IgD-negative memory B cell (primary cell): ENCODE results near the gene FGFRL1. TPM values are rescaled to one million over a fixed set of nuclear protein-coding genes. Genes with fewer than 3 reads are reported as not detected.
"Not testable (repeated sequence)": the region's sequence is repeated elsewhere in the genome, so short reads cannot be mapped to it uniquely, and the experiment has no call there.

Source experiments
- H3K27ac Mint-ChIP-seq, 3 donors: one replicate each; pipeline ENCODE4 v1.8.0; 2020 to 2022; ENCODE audit warnings: mild to moderate bottlenecking in 3 of 3, mixed read lengths in 3 of 3, moderate library complexity in 1 of 3
- H3K27me3 Mint-ChIP-seq: one replicate; pipeline ENCODE4 v1.8.0; 2021; ENCODE audit warnings: mixed read lengths
- H3K36me3 Mint-ChIP-seq: one replicate; pipeline ENCODE4 v1.8.0; 2020; ENCODE audit warnings: mild to moderate bottlenecking, mixed read lengths
- H3K4me1 Mint-ChIP-seq, 3 donors: one replicate each; pipeline ENCODE4 v1.8.0; 2020 to 2022; ENCODE audit warnings: mixed read lengths in 3 of 3, mild to moderate bottlenecking in 1 of 3
- H3K4me3 Mint-ChIP-seq, 4 donors: one replicate each; pipeline ENCODE4 v1.8.0; 2020 to 2022; ENCODE audit warnings: mild to moderate bottlenecking in 4 of 4, mixed read lengths in 4 of 4, moderate library complexity in 3 of 4
- H3K9me3 Mint-ChIP-seq, 3 donors: one replicate each; pipeline ENCODE4 v1.8.0; 2020 to 2021; ENCODE audit warnings: mixed read lengths in 3 of 3, mild to moderate bottlenecking in 1 of 3
- polyA plus RNA-seq: library from polyadenylated mRNA; unstranded; fragments of 300-500 nt; fragmentation: Illumina TruSeq; gene quantifications from one replicate; pipeline ENCODE4 v1.2.3, GENCODE V29; 2021

FGFRL1 gene
- polyA plus RNA-seq, 1 donor from 2014 or later = 0.93 TPM

- H3K4me3 Mint-ChIP-seq = peak overlapping the region in 1 of 4 donors; percentile 32
- H3K36me3 Mint-ChIP-seq = no peaks in the 10 kb centered on the region
- peaks cover 8 to 12% (median 9%) of the 10 kb centered on the region in 3 donors for H3K4me1 Mint-ChIP-seq
- no peaks in the 10 kb centered on the region for H3K9me3 Mint-ChIP-seq
- peaks cover 28% of the 10 kb centered on the region for H3K27me3 Mint-ChIP-seq
- no peak overlapping the region for H3K27ac Mint-ChIP-seq
Measured at GRCh38 chr4:996030-996996, 15.1 kb upstream of the FGFRL1 start.

DNA sequence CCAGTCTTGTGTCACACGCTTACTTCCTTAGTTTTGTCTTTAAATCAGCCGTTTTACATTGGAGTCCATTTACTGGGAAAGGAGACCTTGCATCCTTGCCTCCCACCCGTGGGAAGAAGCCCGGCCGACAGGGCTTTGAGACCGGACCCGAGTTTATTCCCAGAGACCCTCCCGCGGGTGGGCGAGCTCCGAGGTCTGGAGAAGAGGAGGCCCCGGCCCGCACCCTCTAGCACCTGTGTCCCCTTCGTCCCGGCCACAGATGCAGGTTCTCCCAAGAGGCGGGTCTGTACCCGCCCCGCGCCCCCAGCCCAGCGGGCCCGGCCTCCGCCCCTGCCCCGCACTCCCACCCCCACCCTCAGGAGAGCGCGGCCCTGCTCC lies 14.4 kb upstream of the FGFRL1 start:
- Mint-ChIP-seq H3K27ac (no peak overlapping the region), H3K4me1 (peaks cover 8 to 13% (median 9%) of the 10 kb centered on the region in 3 donors), H3K9me3 (no peaks in the 10 kb centered on the region), H3K27me3 (peaks cover 31% of the 10 kb centered on the region), H3K4me3 (peak overlapping the region in 2 of 4 donors; percentile 32 to 60), H3K36me3 (no peaks in the 10 kb centered on the region)

GRCh38 chr4:997375-998071 lies 13.9 kb upstream of the FGFRL1 start:
- H3K27me3 Mint-ChIP-seq = peaks cover 33% of the 10 kb centered on the region
- no peaks in the 10 kb centered on the region for H3K36me3 Mint-ChIP-seq
- H3K9me3 Mint-ChIP-seq = no peaks in the 10 kb centered on the region
- H3K4me3 Mint-ChIP-seq = peak overlapping the region in 1 of 4 donors; percentile 90
- H3K4me1 Mint-ChIP-seq = peaks cover 8 to 13% (median 10%) of the 10 kb centered on the region in 3 donors
- H3K27ac Mint-ChIP-seq = no peak overlapping the region

DNA sequence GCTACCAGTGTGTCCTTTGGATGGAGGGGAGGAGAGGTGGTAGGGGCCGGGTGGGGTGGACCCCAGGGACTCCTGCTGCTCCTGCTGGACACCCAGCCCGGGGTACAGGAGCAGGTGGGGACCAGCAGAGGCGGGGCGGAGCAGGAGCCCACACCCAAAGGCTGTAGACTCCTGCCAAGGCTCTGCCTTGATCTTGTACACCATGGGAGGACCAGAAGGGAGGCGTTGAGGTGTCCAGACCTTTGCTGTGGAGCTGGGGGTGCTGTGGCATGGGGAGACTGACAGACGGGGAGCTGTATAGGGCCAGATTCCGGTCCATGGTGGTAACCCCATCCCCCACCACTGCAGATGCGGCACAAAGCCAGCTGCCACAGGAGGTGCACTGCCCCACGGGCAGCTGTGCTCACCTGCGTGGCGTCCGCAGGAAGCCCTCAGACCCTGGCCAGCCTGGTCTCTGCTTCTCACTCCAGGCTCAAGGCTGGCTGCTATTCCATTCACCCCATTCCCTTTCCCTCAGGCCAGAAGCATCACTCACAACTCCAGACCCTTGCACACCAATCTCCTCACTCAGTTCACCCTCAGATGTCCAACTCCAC lies 13.2 kb upstream of the FGFRL1 start:
- Mint-ChIP-seq H3K27ac (peak overlapping the region in 1 of 3 donors; percentile 27), H3K9me3 (no peaks in the 10 kb centered on the region), H3K4me1 (peaks cover 8 to 10% (median 10%) of the 10 kb centered on the region in 3 donors), H3K27me3 (peaks cover 33% of the 10 kb centered on the region), H3K4me3 (peak overlapping the region in 2 of 4 donors; percentile 45 to 90), H3K36me3 (no peaks in the 10 kb centered on the region)

DNA sequence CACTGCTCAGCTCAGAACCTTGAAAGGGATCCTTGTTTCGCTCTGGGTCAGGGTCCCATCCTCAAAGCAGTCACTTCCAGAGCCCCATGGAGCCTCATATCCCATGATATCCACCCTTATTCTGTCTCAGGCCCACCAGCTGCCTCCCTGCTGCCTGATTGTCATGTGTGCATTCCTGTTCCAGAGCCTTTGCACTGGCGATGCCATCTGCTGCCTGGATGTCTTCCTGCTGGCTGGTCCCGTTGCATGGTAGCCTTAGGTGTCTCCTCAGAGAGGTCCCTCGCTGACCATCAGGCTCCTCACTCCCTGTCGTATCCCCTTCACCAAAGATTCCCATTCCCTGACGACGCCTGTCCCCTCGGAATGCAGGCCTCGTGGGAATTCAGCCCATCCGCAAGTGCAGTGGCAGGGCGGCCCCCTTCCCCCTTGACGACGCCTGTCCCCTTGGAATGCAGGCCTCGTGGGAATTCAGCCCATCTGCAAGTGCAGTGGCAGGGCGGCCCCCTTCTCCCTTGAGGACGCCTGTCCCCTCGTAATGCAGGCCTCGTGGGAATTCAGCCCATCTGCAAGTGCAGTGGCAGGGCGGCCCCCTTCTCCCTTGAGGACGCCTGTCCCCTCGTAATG lies 12.1 kb upstream of the FGFRL1 start:
- Mint-ChIP-seq H3K4me3 (peak overlapping the region in 2 of 4 donors; percentile 81), H3K4me1 (peaks cover 8 to 10% (median 10%) of the 10 kb centered on the region in 3 donors), H3K27me3 (peaks cover 36% of the 10 kb centered on the region), H3K27ac (peak overlapping the region in 1 of 3 donors; percentile 46)
- not testable (repeated sequence) for H3K36me3 Mint-ChIP-seq, H3K9me3 Mint-ChIP-seq

GRCh38 chr4:999882-1000425 lies 11.5 kb upstream of the FGFRL1 start:
- Mint-ChIP-seq H3K9me3 (no peaks in the 10 kb centered on the region), H3K27ac (no peak overlapping the region), H3K4me3 (peak overlapping the region; percentile 34 to 70 (median 56)), H3K36me3 (no peaks in the 10 kb centered on the region), H3K27me3 (peaks cover 40% of the 10 kb centered on the region), H3K4me1 (peaks cover 8 to 10% (median 10%) of the 10 kb centered on the region in 3 donors)

DNA sequence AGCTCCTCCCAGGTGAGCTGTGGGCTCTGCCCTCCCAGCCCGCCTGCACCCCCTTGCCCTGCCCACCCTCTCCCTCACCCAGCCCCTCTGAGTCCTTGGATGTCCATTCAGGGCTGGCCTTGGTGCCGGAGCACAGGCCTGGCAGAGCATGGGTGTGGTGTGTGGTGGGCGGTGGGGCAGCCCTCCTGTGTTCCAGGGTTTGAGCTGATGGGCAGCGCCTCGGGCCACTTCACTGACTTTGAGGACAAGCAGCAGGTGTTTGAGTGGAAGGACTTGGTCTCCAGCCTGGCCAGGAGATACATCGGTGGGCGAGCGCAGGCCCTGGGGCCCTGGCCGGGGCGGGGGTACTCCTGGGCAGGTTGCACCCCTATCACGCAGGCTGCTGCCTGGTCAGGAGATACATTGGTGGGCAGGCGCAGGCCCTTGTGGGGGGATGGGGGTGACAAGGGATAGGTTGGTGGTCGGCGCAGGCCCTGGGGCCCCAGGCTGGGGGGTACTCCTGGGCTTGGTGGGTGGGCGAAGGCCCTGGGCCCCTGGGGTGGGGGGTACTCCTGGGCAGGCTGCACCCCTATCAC lies 10.7 kb upstream of the FGFRL1 start:
- Mint-ChIP-seq H3K4me3 (no peak overlapping the region), H3K27me3 (peaks cover 44% of the 10 kb centered on the region), H3K4me1 (peaks cover 8 to 10% (median 10%) of the 10 kb centered on the region in 3 donors), H3K27ac (no peak overlapping the region), H3K36me3 (no peaks in the 10 kb centered on the region), H3K9me3 (no peaks in the 10 kb centered on the region)

- H3K27me3 Mint-ChIP-seq = peaks cover 50% of the 10 kb centered on the region
- peak overlapping the region in 1 of 4 donors; percentile 35 for H3K4me3 Mint-ChIP-seq
- peaks cover 8 to 10% (median 10%) of the 10 kb centered on the region in 3 donors for H3K4me1 Mint-ChIP-seq
- no peaks in the 10 kb centered on the region for H3K36me3 Mint-ChIP-seq
- no peaks in the 10 kb centered on the region for H3K9me3 Mint-ChIP-seq
- H3K27ac Mint-ChIP-seq = peak overlapping the region in 1 of 3 donors; percentile 80
Measured at GRCh38 chr4:1001561-1002130, 9.8 kb upstream of the FGFRL1 start.

DNA sequence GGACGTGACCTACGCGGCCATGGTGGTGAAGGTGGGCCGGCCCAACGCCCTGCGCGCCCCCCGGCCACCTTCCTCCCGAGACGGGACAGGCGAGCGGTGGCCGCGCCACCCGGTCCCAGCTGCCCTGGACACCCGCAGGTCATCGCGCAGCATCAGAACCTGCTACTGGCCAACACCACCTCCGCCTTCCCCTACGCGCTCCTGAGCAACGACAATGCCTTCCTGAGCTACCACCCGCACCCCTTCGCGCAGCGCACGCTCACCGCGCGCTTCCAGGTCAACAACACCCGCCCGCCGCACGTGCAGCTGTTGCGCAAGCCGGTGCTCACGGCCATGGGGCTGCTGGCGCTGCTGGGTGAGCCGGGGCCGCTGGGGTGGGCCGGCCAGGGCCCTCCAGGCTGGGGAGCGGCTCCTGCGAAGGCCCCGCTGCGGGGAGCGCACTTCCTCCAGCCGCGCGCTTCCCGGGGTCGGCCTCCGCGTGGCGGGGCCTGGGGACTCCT lies 9.2 kb upstream of the FGFRL1 start:
- peaks cover 50% of the 10 kb centered on the region for H3K27me3 Mint-ChIP-seq
- no peak overlapping the region for H3K27ac Mint-ChIP-seq
- peaks cover 10 to 13% (median 10%) of the 10 kb centered on the region in 3 donors for H3K4me1 Mint-ChIP-seq
- H3K4me3 Mint-ChIP-seq = peak overlapping the region in 1 of 4 donors; percentile 68
- H3K36me3 Mint-ChIP-seq = no peaks in the 10 kb centered on the region
- peaks cover 0 to 3% (median 0%) of the 10 kb centered on the region in 3 donors for H3K9me3 Mint-ChIP-seq

DNA sequence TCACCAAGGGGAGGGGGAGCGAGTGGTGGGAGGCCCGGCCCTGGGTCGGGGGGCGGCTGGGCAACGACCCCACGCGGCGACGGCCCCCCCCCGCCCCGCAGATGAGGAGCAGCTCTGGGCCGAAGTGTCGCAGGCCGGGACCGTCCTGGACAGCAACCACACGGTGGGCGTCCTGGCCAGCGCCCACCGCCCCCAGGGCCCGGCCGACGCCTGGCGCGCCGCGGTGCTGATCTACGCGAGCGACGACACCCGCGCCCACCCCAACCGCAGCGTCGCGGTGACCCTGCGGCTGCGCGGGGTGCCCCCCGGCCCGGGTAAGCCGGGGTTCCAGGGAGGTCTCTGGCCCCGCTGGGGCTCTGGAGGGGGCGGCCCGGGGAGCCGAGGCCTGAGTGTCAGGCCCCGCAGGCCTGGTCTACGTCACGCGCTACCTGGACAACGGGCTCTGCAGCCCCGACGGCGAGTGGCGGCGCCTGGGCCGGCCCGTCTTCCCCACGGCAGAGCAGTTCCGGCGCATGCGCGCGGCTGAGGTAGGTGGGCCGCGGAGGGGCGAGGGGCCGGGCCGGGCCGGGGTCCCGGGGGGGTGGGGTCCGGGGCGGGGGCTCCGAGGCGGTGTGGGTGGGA lies 8.7 kb upstream of the FGFRL1 start:
- Mint-ChIP-seq H3K4me3 (no peak overlapping the region), H3K27ac (no peak overlapping the region), H3K27me3 (peaks cover 52% of the 10 kb centered on the region), H3K36me3 (no peaks in the 10 kb centered on the region), H3K4me1 (peaks cover 10 to 13% (median 12%) of the 10 kb centered on the region in 3 donors), H3K9me3 (peaks cover 0 to 4% (median 0%) of the 10 kb centered on the region in 3 donors)

DNA sequence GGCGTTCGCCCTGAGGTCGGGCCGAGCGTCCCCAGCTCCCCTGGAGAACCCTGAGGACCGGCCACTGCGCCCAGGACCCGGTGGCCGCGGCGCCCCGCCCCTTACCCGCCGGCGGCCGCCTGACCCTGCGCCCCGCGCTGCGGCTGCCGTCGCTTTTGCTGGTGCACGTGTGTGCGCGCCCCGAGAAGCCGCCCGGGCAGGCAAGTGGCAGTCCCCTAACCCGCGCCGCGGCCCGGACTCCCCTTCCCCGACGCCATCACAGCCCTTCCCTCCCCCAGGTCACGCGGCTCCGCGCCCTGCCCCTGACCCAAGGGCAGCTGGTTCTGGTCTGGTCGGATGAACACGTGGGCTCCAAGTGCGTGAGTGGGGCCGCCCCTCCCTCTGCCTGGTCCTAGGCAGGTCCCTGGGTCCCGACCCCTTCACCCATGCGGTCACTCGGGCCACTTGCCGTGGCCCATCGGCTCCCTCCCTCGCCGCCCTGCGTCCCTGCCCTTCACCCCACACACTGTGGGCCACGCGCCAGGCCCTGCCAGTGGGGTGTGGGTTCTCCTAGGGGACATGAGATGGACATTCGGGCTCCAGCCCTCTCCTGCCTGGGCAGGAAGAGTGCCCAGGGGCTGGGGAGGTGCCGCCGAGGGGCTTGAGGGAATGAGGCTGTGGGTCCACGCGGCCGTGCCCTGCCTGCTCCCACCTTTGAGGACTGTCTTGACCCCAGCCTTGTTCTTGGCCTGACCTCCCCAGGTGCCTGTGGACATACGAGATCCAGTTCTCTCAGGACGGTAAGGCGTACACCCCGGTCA lies 8.0 kb upstream of the FGFRL1 start:
- Mint-ChIP-seq H3K9me3 (peaks cover 0 to 4% (median 0%) of the 10 kb centered on the region in 3 donors), H3K27me3 (peaks cover 51% of the 10 kb centered on the region), H3K36me3 (no peaks in the 10 kb centered on the region), H3K4me1 (peaks cover 5 to 11% (median 9%) of the 10 kb centered on the region in 3 donors), H3K27ac (peak overlapping the region in 1 of 3 donors; percentile 39), H3K4me3 (no peak overlapping the region)

GRCh38 chr4:1004071-1004418 lies 7.4 kb upstream of the FGFRL1 start:
- Mint-ChIP-seq H3K27me3 (peaks cover 47% of the 10 kb centered on the region), H3K9me3 (peaks cover 0 to 4% (median 0%) of the 10 kb centered on the region in 3 donors), H3K27ac (peak overlapping the region in 1 of 3 donors; percentile 39), H3K4me1 (peaks cover 5 to 15% (median 11%) of the 10 kb centered on the region in 3 donors), H3K36me3 (no peaks in the 10 kb centered on the region), H3K4me3 (peak overlapping the region in 1 of 4 donors; percentile 17)
